ENCODE measurements around the gene CTNNA3. TPM values are rescaled to one million over a fixed set of nuclear protein-coding genes. Genes with fewer than 3 reads are reported as not detected.

The CTNNA3 gene
- total RNA-seq, 1 donor from 2014 or later, result not detected

GRCh38 chr10:67666416-67667034 lies 29.5 kb downstream of the CTNNA3 start:
- no peak for DNase-seq (ENCODE audit: extremely low read depth, low read depth, low spot score)

- no peak for DNase-seq (ENCODE audit: extremely low read depth, low read depth, low spot score)
Observed at GRCh38 chr10:67665491-67665890, 30.5 kb downstream of the CTNNA3 start.

DNA sequence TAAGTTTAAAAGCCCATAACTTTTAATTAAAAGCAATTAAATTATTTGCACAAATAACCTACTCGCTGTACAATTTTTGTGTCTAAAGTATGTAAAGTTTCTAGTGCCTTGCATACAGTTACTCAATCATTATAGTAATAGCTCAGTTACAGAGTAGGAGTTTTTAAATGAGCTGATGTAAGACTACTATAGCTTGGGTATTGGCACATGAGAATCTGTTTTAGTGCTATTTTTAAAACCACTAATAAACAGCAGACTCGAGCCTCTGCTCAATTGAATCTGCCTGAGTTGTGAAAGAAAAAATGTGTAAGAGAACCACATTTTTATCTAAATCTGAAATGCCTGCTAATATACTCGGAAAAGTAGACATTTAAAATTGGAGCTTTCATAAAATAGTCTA lies 31.1 kb downstream of the CTNNA3 start:
- DNase-seq (ENCODE audit: extremely low read depth, low read depth, low spot score), result no peak

DNA sequence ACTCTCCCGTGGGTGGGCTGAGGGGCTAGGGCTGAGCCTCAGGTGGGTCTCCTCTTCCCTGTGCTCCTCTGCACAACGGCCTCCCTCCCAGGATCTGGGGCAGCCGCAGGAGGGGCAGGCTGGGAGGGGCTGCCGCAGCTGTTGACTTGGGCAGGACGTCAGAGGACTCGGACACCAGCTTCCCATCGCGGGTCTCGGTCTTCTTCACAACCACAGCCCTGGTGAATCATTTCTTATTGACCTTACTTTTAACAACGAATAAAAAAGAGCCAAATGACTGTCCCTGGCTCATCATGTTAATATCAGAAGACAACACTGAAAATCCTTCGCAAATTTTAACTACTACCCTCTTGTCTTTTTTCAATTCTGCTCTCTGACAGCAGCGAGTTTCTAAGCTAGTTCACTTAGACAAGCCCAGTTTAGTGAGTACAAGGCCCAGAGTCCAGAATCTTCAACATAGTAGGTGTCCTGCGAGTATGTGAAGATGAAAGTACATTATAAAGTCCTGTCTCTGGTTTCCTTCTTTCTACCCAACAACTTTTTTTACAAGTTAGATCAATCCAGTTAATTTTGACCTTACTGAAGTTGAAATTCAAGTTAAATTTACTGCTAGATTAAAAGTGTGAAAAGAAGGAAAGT lies 32.4 kb downstream of the CTNNA3 start:
- DNase-seq (ENCODE audit: extremely low read depth, low read depth, low spot score), result no peak

GRCh38 chr10:67662415-67662814 lies 33.6 kb downstream of the CTNNA3 start:
- no peak for DNase-seq (ENCODE audit: extremely low read depth, low read depth, low spot score)

DNA sequence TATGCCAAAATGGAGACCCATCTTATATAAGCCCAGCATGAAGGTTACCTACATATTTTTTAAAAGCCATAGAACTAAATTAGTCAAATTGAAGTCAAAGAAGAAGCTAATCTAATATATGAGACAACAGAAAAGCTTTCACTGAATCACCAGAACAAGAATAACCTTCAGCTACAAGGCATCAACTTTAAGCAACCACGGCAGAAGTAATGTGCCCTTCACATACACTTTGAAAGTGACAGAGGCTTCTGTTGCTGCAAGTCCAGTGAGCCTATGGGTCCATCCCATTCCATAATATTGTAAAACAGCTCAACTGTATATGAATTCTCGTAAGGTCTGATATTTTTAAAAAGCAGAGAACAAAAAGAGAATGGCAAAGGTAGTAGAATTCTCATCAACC lies 36.5 kb downstream of the CTNNA3 start:
- DNase-seq (ENCODE audit: extremely low read depth, low read depth, low spot score), result no peak

GRCh38 chr10:67657775-67658174 lies 38.2 kb downstream of the CTNNA3 start:
- no peak for DNase-seq (ENCODE audit: extremely low read depth, low read depth, low spot score)

DNA sequence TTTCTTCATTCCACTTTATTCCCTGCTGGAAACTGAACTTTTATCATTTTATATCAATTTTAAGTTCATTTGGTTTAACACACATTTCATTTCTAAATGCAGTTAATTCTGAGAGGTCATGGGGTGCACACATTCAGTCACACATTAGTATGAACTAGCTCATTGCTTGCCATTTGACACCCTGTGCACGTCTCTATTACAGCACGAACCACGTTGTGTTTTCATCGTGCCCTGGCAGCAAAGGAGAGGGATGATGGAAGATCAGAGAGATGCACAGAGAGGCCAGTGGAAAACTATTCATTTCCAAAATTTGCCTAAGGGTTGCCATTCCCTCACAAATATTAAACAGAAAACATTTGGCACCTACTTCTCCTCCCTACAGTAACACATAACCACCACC lies 45.4 kb downstream of the CTNNA3 start:
- DNase-seq (ENCODE audit: extremely low read depth, low read depth, low spot score), result no peak

GRCh38 chr10:67648613-67649229 lies 47.3 kb downstream of the CTNNA3 start:
- no peak for DNase-seq (ENCODE audit: extremely low read depth, low read depth, low spot score)

DNA sequence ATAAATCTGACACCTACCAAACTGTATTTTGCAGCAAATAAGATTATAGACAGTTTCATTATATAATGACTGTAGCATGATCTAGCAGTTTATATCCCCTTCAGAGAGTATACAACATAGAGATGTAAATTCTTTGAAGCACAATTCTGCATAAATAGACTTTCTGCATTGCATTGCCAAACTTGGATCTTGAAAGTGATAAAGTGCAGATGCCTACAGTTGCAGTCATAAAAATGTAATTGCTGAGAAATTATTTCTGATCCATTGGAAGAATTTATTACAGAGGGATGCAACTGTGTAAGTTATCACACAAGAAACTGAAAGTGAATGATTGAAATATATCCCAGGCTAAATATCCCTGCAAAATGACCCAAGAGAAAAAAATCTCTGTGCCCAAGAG lies 65.1 kb downstream of the CTNNA3 start:
- DNase-seq (ENCODE audit: extremely low read depth, low read depth, low spot score), result no peak

- no peak for DNase-seq (ENCODE audit: extremely low read depth, low read depth, low spot score)
Observed at GRCh38 chr10:67629461-67629971, 66.5 kb downstream of the CTNNA3 start.

DNA sequence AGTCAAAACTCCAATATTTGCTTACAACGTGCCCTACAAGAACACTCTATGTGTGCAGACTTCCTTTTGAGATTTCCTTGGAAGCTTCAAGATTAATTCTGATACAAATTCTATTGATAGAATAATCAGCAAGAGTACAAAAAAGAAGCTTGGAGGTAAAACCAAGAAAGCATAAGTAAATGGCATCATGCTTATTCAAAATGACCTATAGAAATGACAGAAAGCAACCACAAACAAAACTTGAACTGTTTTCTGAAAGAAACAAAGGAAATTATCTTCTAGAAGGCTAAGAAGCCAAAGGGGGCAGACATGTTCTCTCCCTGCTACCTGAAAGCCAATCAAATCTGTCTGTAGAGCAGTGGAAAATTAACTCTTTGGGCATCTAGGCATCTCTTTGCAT lies 73.0 kb downstream of the CTNNA3 start:
- DNase-seq (ENCODE audit: extremely low read depth, low read depth, low spot score), result no peak

GRCh38 chr10:67622511-67622910 lies 73.5 kb downstream of the CTNNA3 start:
- no peak for DNase-seq (ENCODE audit: extremely low read depth, low read depth, low spot score)

DNA sequence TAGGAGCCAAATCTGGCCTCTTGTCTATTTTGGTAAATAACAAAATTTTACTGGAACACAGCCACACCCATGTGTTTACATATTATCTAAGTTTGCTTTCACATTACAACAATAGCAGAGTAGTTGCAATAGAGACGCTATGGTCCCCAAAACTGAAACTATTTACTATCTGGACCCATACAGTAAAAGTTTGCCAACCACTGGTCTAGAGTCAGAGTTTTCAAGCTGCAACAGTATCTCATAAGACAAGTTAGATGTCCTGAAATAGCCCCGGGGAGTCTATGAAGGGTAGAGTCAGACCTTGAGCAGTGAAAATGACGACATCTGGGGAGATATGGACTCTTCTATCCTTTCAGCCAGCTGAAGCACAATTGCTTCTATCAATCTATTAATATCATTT lies 74.2 kb downstream of the CTNNA3 start:
- no peak for DNase-seq (ENCODE audit: extremely low read depth, low read depth, low spot score)

- no peak for DNase-seq (ENCODE audit: extremely low read depth, low read depth, low spot score)
Observed at GRCh38 chr10:67618116-67618515, 77.9 kb downstream of the CTNNA3 start.

DNA sequence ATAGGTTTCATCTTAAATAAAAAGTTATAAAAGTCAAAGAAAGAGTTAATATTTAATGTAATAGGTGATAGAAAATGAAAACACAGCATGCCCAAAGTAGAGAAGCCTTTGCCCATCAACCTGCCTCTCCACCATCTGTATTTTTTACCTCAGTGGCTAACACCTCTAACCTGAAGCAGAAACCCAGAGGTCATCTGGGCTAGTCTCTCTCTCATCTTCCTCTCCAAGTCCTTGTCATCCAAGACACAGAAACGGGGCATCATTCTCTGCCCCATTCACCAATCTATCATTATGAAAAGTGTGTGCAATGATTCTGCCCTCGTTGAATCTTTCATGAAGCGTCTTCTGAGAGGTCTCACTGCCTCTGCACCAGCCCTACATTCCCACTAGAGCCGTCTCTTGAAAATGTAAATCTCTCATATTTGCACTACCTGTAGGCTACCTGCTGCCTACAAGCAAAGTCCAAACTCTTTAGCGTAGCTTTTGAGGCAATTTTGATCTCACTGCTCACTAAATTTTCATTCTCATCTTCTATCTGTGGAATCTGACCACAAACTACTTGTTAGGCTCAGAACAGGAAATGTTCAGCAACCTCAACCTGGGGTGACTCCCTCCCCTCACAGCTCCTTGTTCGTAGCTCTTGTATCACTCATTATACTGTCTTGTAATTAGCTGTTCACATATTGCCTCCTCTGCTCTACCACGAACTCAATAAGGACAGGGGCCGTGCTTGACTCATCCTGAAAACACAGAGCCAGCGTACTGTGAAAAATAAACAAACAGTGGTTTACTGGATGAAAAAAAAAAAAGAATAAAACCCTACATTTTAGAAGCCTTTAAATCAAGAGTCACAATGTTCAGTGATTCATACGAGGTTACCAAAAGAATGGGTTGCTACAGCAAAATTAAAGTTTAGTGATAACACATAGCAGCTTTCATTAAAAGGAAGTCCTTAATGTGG lies 83.1 kb downstream of the CTNNA3 start:
- no peak for DNase-seq (ENCODE audit: extremely low read depth, low read depth, low spot score)

GRCh38 chr10:67612176-67612575 lies 83.8 kb downstream of the CTNNA3 start:
- DNase-seq (ENCODE audit: extremely low read depth, low read depth, low spot score), result no peak

DNA sequence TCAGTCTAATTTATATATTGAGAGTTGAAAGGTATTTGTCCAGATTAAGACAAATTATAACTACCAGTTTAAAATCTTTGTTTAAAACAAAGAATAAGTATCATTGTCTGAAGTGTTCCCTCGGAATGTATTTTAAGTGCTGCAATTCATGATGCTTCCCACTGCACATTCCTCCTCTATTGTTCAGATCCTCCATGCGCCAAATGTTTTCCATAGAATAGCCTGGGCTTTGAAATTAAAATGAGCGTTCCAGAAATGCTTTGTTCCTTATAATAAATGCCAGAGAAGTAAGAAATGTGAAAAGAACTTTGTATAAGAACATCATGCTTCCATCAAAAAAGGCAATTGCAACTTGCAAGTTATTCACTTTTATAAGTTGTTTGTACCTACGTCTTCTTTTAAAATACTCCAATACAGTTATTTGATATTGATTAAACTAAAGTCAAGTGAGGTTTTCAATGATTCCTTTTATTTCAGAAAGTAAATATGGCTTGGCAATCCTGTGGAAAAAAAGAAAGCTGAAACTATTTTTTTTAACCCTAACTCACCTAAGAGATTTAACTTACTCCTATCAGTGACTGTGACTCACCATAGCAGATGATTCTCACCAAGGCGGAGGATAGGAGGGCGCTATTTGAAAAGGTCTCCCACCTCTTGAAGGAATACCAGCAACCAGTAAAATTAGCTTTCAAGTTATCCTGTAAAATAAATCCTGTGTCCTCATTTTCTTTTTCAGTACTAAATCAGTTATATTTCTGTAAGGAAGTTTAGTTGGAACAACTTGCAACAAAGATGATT lies 85.8 kb downstream of the CTNNA3 start:
- DNase-seq (ENCODE audit: extremely low read depth, low read depth, low spot score), result no peak

DNA sequence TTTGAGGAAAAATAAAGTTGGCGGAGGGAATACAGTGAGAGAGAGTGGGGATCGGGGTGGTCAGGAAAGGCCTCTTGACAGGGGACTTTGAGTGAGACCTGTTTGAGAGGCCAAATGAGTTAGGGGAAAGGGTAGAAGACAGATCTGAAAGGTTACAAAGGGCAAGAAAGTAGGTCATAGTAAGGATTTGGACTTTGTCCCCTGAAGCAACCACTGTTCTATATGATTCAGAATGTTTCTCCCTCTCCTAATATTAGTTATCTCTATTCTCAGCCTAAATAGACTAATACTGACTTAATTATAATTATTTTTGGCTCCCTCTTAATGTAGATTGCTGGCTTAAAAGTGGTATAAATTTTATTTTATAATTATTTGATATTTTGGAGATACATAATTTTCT lies 88.0 kb downstream of the CTNNA3 start:
- DNase-seq (ENCODE audit: extremely low read depth, low read depth, low spot score), result no peak

DNA sequence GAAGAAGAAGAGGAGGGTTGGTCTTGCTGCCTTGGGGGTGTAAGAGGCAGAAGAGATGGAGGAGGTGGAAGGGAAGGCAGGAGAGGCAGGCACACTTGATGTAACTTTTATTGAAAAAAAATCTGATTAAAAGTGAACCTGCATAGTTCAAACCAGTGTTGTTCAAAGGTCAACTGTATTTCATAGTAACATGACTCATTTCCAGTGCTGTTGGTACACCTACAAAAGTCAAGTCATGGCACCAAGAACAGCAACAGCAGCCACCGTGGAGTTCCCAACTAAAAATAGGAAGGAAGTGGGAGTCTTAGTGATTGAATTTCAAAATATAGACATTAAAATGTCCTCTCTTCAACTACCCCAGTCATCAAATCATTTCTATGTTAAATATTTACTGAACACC lies 88.5 kb downstream of the CTNNA3 start:
- no peak for DNase-seq (ENCODE audit: extremely low read depth, low read depth, low spot score)
